Measurements from ENCODE around the gene RNF217. TPM values are rescaled to one million over a fixed set of nuclear protein-coding genes. Genes with fewer than 3 reads are reported as not detected.

Gene RNF217
- total and polyA plus RNA-seq, 2 donors from 2014 or later: 3.1 to 18.7 TPM

DNA sequence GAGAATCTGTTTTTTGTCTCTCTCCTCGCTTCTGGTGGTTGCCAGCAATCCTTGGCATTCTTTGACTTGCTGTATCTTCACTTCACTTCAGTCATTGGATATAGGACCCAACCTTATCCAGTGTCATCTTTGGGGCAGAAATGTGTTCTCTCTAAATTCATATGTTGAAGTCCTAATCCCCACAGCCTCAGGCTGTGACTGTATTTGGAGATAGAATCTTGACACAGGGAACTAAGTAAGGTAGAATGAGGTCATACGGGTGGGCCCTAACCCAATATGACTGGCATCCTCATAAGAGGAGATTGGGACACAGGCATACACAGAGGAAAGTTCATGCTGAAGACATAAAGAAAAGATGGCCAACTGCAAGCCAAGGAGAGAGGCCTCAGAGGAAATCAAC, 139.4 kb downstream of the RNF217 start:
- no peaks in the 10 kb centered on the region for H3K36me3 ChIP-seq (ENCODE audit: control insufficient read depth in 2 of 3, insufficient read depth in 3 of 3, low read length in 3 of 3)
- H3K27ac ChIP-seq (ENCODE audit: low read depth in 2 of 2, low read length in 2 of 2): no peak overlapping the region
- no peak for DNase-seq
- H3K27me3 ChIP-seq (ENCODE audit: control insufficient read depth, insufficient read depth, low read length): no peaks in the 10 kb centered on the region
- no peaks in the 10 kb centered on the region for H3K9me3 ChIP-seq (ENCODE audit: control insufficient read depth in 2 of 3, insufficient read depth in 1 of 3, low read length in 3 of 3)
- no peak overlapping the region for H3K4me3 ChIP-seq (ENCODE audit: low read length in 3 of 3)
- no peak overlapping the region for H3K9ac ChIP-seq (ENCODE audit: low read length in 3 of 3)
- no peak for FAIRE-seq
- intact Hi-C loops (cut with DNase I): no loop called here
- TF ChIP-seq, protein P1, sequence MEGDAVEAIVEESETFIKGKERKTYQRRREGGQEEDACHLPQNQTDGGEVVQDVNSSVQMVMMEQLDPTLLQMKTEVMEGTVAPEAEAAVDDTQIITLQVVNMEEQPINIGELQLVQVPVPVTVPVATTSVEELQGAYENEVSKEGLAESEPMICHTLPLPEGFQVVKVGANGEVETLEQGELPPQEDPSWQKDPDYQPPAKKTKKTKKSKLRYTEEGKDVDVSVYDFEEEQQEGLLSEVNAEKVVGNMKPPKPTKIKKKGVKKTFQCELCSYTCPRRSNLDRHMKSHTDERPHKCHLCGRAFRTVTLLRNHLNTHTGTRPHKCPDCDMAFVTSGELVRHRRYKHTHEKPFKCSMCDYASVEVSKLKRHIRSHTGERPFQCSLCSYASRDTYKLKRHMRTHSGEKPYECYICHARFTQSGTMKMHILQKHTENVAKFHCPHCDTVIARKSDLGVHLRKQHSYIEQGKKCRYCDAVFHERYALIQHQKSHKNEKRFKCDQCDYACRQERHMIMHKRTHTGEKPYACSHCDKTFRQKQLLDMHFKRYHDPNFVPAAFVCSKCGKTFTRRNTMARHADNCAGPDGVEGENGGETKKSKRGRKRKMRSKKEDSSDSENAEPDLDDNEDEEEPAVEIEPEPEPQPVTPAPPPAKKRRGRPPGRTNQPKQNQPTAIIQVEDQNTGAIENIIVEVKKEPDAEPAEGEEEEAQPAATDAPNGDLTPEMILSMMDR (IDR thresholded peaks at IDR 0.05; ENCODE audit: borderline replicate concordance, extremely low read depth, insufficient read depth): no peak
- no peaks in the 10 kb centered on the region for H3K4me1 ChIP-seq (ENCODE audit: control insufficient read depth in 2 of 3, insufficient read depth in 2 of 3, low read depth in 1 of 3, low read length in 3 of 3)

DNA sequence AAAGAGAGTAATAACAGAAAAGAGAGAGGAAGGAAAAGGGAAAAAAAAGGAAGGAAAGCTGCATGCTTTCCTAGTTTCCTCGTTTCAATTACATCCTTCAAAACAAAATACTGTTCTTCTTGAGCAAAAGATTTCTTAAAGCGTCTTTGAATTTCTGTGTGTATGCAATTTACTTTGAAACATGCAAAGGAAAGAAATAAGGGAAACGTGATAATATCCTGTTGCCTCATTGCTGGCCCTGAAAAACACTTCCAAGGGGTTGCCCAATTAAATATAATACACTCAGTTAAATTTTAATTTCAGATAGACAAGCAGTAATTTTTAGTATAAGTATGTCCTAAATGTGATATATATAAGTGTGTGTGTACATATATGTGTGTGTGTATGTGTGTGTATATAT, 140.2 kb downstream of the RNF217 start:
- Histone ChIP-seq H3K27ac (ENCODE audit: low read depth in 2 of 2, low read length in 2 of 2) (no peak overlapping the region), H3K9me3 (ENCODE audit: control insufficient read depth in 2 of 3, insufficient read depth in 1 of 3, low read length in 3 of 3) (no peaks in the 10 kb centered on the region), H3K36me3 (ENCODE audit: control insufficient read depth in 2 of 3, insufficient read depth in 3 of 3, low read length in 3 of 3) (no peaks in the 10 kb centered on the region), H3K9ac (ENCODE audit: low read length in 3 of 3) (no peak overlapping the region), H3K4me3 (ENCODE audit: low read length in 3 of 3) (no peak overlapping the region), H3K4me1 (ENCODE audit: control insufficient read depth in 2 of 3, insufficient read depth in 2 of 3, low read depth in 1 of 3, low read length in 3 of 3) (no peaks in the 10 kb centered on the region), H3K27me3 (ENCODE audit: control insufficient read depth, insufficient read depth, low read length) (no peaks in the 10 kb centered on the region)
- FAIRE-seq (no peak), DNase-seq (no peak)
- TF ChIP-seq, protein P1 (IDR thresholded peaks at IDR 0.05; ENCODE audit: borderline replicate concordance, extremely low read depth, insufficient read depth): no peak
- intact Hi-C loops (cut with DNase I): no loop called here

DNA sequence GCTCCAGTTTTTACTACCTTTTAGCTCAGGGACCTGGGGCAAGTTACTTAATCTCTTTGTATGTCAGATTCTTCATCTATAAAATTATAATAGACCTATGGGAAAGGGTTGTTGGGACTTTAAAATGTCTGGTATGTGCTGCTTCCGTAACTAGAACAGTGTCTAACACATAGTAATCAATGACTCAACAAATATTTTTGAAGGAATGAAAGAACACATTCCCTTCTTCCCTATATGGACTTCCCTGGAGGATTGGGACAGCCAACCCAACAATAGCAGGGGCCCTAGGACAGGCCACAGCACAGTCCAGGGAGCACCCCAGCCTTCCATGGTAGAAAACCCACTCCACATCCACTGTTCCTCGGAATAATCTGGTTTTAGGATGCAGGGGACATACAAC, 140.7 kb downstream of the RNF217 start:
- Histone ChIP-seq H3K27ac (ENCODE audit: low read depth in 2 of 2, low read length in 2 of 2) (no peak overlapping the region), H3K27me3 (ENCODE audit: control insufficient read depth, insufficient read depth, low read length) (no peaks in the 10 kb centered on the region), H3K36me3 (ENCODE audit: control insufficient read depth in 2 of 3, insufficient read depth in 3 of 3, low read length in 3 of 3) (no peaks in the 10 kb centered on the region), H3K4me3 (ENCODE audit: low read length in 3 of 3) (no peak overlapping the region), H3K9me3 (ENCODE audit: control insufficient read depth in 2 of 3, insufficient read depth in 1 of 3, low read length in 3 of 3) (no peaks in the 10 kb centered on the region), H3K4me1 (ENCODE audit: control insufficient read depth in 2 of 3, insufficient read depth in 2 of 3, low read depth in 1 of 3, low read length in 3 of 3) (no peaks in the 10 kb centered on the region), H3K9ac (ENCODE audit: low read length in 3 of 3) (no peak overlapping the region)
- TF ChIP-seq, protein P1 (IDR thresholded peaks at IDR 0.05; ENCODE audit: borderline replicate concordance, extremely low read depth, insufficient read depth): no peak
- no peak for DNase-seq
- FAIRE-seq: no peak
- intact Hi-C loops (cut with DNase I): no loop called here

DNA sequence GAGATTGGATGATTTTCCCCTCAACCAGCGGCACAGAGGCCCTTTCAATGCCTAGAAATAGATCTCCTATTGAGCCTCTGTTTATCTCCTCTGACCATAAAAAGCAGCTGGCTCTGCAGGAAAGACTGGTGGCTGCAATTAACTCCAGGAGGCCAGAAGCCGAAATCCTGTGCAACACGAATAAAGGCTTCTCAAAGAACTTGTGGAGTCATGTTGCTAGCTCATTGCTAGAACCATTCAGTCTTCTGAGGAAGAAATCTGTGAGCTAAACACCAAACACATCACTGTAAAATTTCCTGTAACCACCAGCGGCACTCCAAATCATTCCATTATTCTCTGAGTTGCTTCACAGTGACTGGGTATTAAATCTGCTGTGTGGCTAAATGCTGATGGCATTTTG, 142.2 kb downstream of the RNF217 start:
- FAIRE-seq (no peak), DNase-seq (no peak)
- Histone ChIP-seq H3K9me3 (ENCODE audit: control insufficient read depth in 2 of 3, insufficient read depth in 1 of 3, low read length in 3 of 3) (peaks cover 0 to 3% (median 2%) of the 10 kb centered on the region in 3 donors), H3K27me3 (ENCODE audit: control insufficient read depth, insufficient read depth, low read length) (no peaks in the 10 kb centered on the region), H3K9ac (ENCODE audit: low read length in 3 of 3) (no peak overlapping the region), H3K36me3 (ENCODE audit: control insufficient read depth in 2 of 3, insufficient read depth in 3 of 3, low read length in 3 of 3) (no peaks in the 10 kb centered on the region), H3K27ac (ENCODE audit: low read depth in 2 of 2, low read length in 2 of 2) (no peak overlapping the region), H3K4me1 (ENCODE audit: control insufficient read depth in 2 of 3, insufficient read depth in 2 of 3, low read depth in 1 of 3, low read length in 3 of 3) (no peaks in the 10 kb centered on the region), H3K4me3 (ENCODE audit: low read length in 3 of 3) (no peak overlapping the region)
- intact Hi-C loops (cut with DNase I): no loop called here
- TF ChIP-seq, protein P1 (IDR thresholded peaks at IDR 0.05; ENCODE audit: borderline replicate concordance, extremely low read depth, insufficient read depth): no peak

Data from kidney (tissue), 14 donors.